Lower leg skin (tissue), 4 donors: ENCODE measurements around the gene NRSN1. TPM values are rescaled to one million over a fixed set of nuclear protein-coding genes. Genes with fewer than 3 reads are reported as not detected.

ENCODE experiments used
- DNase-seq, 2 donors: peaks; one replicate each; pipeline ENCODE4 v3.0.0-alpha.2; 2019; ENCODE audit warnings: low spot score in 2 of 2
- H3K4me3 ChIP-seq: fragments of 200-600 bp; sonication (generic); 2 replicates; pipeline ENCODE4 v1.5.1; 2017; ENCODE audit warnings: mild to moderate bottlenecking, low read depth; ENCODE audit not compliant: poor library complexity, severe bottlenecking
- CTCF ChIP-seq, 3 donors: fragments of 450-650 bp; IDR thresholded peaks; one replicate each; pipeline ENCODE4 v1.5.1; 2016; ENCODE audit warnings: antibody characterized with exemption in 3 of 3, mild to moderate bottlenecking in 3 of 3, moderate library complexity in 2 of 3
- POLR2A ChIP-seq, 2 donors: fragments of 450-650 bp; IDR thresholded peaks; one replicate each; pipeline ENCODE4 v1.6.1; 2016 to 2017; ENCODE audit warnings: antibody characterized with exemption in 2 of 2, mild to moderate bottlenecking in 1 of 2, moderate library complexity in 1 of 2
- WGBS, 2 donors: methylation state at CpG; one replicate each; pipeline ENCODE4 v1.1.5; 2018; 5-methylcytosine and 5-hydroxymethylcytosine counted together
- intact Hi-C: fragments of 100-400 bp; cut with DNase I; formaldehyde crosslinking; loops from one replicate; pipeline ENCODE4 v1.15.0; 2023; ENCODE audit warnings: low total_unique reads
- total RNA-seq, 4 donors: library from RNA; depleted of rRNA; stranded (reverse); fragments of >200 nt; gene quantifications; one replicate each; pipeline ENCODE4 v1.1.0, GENCODE V29; 2016

NRSN1 gene
- total RNA-seq, 4 donors from 2014 or later = not detected

DNA sequence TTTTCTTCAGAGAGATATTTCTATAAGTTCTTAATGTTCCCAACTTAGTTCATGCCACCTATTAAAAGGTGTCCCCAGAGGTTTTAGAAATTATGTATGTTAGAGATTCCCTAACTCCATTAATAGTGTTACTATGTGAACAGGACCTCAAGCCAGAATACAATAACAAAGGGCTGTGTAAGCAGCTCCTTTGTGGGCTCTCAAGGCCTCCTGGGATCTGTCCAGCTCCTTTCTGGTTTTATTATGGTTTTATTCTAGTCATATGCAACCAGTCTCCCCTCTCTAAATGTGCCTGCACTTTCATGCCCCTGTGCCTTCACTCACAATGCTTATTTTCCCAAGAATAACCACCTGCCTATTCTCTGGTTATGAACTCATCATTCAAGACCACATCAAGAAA is 22.7 kb downstream of the NRSN1 start:
- TF ChIP-seq POLR2A (IDR thresholded peaks at IDR 0.05) (no peak), CTCF (IDR thresholded peaks at IDR 0.05) (no peak)
- no peak overlapping the region for H3K4me3 ChIP-seq
- no peak for DNase-seq
- intact Hi-C loops = no loop called here

GRCh38 chr6:24149296-24149695 is 23.3 kb downstream of the NRSN1 start:
- TF ChIP-seq CTCF (IDR thresholded peaks at IDR 0.05) (no peak), POLR2A (IDR thresholded peaks at IDR 0.05) (no peak)
- H3K4me3 ChIP-seq = no peak overlapping the region
- intact Hi-C loops = no loop called here
- no peak for DNase-seq

GRCh38 chr6:24149836-24150235 is 23.8 kb downstream of the NRSN1 start:
- WGBS, 2 donors = 39 to 52% methylated on average over 3 of the region's 3 CpGs
- DNase-seq = no peak
- intact Hi-C loops = no loop called here
- H3K4me3 ChIP-seq = no peak overlapping the region
- TF ChIP-seq POLR2A (IDR thresholded peaks at IDR 0.05) = no peak
- no peak for TF ChIP-seq CTCF (IDR thresholded peaks at IDR 0.05)

- 53 to 89% methylated on average over 1 of the region's 1 CpG for WGBS, 2 donors
- intact Hi-C loops = no loop called here
- TF ChIP-seq POLR2A (IDR thresholded peaks at IDR 0.05) (no peak), CTCF (IDR thresholded peaks at IDR 0.05) (no peak)
These were observed 26.0 kb downstream of the NRSN1 start for GRCh38 chr6:24152014-24152413.

GRCh38 chr6:24154121-24154520 is 28.1 kb downstream of the NRSN1 start:
- TF ChIP-seq CTCF (IDR thresholded peaks at IDR 0.05) (no peak), POLR2A (IDR thresholded peaks at IDR 0.05) (no peak)
- no peak for DNase-seq
- no peak overlapping the region for H3K4me3 ChIP-seq
- intact Hi-C loops = no loop called here

More at GRCh38 chr6:24152014-24152413, 26.0 kb downstream of the NRSN1 start:
- no peak for DNase-seq
- no peak overlapping the region for H3K4me3 ChIP-seq

DNA sequence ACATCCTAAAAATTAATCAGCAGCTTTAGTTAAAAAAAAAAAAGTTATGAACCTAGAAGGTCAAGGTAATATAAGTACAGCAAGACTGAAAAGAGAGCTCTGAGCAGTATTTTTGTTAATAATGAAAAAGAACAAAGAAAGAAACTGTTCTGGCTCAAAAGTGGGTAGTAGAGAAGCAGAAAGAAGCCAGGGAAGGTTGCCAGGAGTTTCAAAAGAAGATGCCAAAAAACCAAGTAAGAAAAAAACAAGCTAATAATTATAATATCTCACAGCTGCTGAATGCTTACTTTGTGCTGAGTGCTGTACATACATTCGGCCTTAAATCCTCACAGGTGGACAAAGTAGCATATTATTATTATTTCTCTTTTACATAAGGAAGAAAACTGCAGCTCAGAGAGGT is 31.9 kb downstream of the NRSN1 start:
- intact Hi-C loops = no loop called here

More for the DNA sequence above, 31.9 kb downstream of the NRSN1 start:
- no peak overlapping the region for H3K4me3 ChIP-seq
- DNase-seq = no peak
- WGBS, 2 donors = 18 to 23% methylated on average over 1 of the region's 1 CpG
- no peak for TF ChIP-seq POLR2A (IDR thresholded peaks at IDR 0.05)
- TF ChIP-seq CTCF (IDR thresholded peaks at IDR 0.05) = no peak
